ENCODE data around the gene CYB5R4. TPM values are rescaled to one million over a fixed set of nuclear protein-coding genes. Genes with fewer than 3 reads are reported as not detected.

Gene CYB5R4
- total and polyA plus RNA-seq, 2 experiments from 2014 or later, result 10.3 to 10.7 TPM

GRCh38 chr6:83872386-83873118 is 13.1 kb downstream of the CYB5R4 start:
- Histone ChIP-seq H3K4me1 (ENCODE audit: insufficient read depth) (no peaks in the 10 kb centered on the region), H3K4me2 (no peak overlapping the region), H2AFZ (no peak overlapping the region), H3K4me3 (no peak overlapping the region), H3K27me3 (no peaks in the 10 kb centered on the region), H3K36me3 (replicated peaks; ENCODE audit: insufficient read depth, low read depth) (no peaks in the 10 kb centered on the region), H3K9me2 (replicated peaks; ENCODE audit: insufficient read depth) (no peaks in the 10 kb centered on the region), H4K20me1 (ENCODE audit: insufficient read depth, poor library complexity, severe bottlenecking) (no peaks in the 10 kb centered on the region), H3K27ac (no peak overlapping the region), H3K9me3 (ENCODE audit: low read depth) (no peaks in the 10 kb centered on the region), H3K79me2 (peaks cover 8% of the 10 kb centered on the region)
- WGBS (ENCODE audit: low lambda C conversion rate, missing lambda C conversion rate), result 88% methylated on average over 3 of the region's 3 CpGs
- no peak for DNase-seq (ENCODE audit: low spot score)
- TF ChIP-seq EZH2 (IDR thresholded peaks at IDR 0.05; ENCODE audit: borderline replicate concordance) (no peak), CTCF (IDR thresholded peaks at IDR 0.05; ENCODE audit: poor library complexity) (no peak), EZH2phosphoT487 (IDR thresholded peaks at IDR 0.05; ENCODE audit: low read depth, severe bottlenecking, unreplicated experiment) (no peak)

- TF ChIP-seq EZH2 (IDR thresholded peaks at IDR 0.05; ENCODE audit: borderline replicate concordance) (no peak), EZH2phosphoT487 (IDR thresholded peaks at IDR 0.05; ENCODE audit: low read depth, severe bottlenecking, unreplicated experiment) (no peak), CTCF (IDR thresholded peaks at IDR 0.05; ENCODE audit: poor library complexity) (no peak)
- H3K27ac ChIP-seq, result no peak overlapping the region
- H2AFZ ChIP-seq, result no peak overlapping the region
These were observed 14.4 kb downstream of the CYB5R4 start for GRCh38 chr6:83873869-83874268.

GRCh38 chr6:83875843-83876242 is 16.4 kb downstream of the CYB5R4 start:
- Histone ChIP-seq H3K9me3 (ENCODE audit: low read depth) (no peaks in the 10 kb centered on the region), H3K9me2 (replicated peaks; ENCODE audit: insufficient read depth) (no peaks in the 10 kb centered on the region), H3K79me2 (peaks cover 17% of the 10 kb centered on the region), H3K4me3 (no peak overlapping the region), H3K36me3 (replicated peaks; ENCODE audit: insufficient read depth, low read depth) (no peaks in the 10 kb centered on the region), H4K20me1 (ENCODE audit: insufficient read depth, poor library complexity, severe bottlenecking) (no peaks in the 10 kb centered on the region), H3K4me1 (ENCODE audit: insufficient read depth) (no peaks in the 10 kb centered on the region), H3K4me2 (no peak overlapping the region), H2AFZ (no peak overlapping the region), H3K27me3 (no peaks in the 10 kb centered on the region), H3K27ac (no peak overlapping the region)
- WGBS (ENCODE audit: low lambda C conversion rate, missing lambda C conversion rate), result 97% methylated on average over 6 of the region's 6 CpGs
- no peak for DNase-seq (ENCODE audit: low spot score)
- TF ChIP-seq EZH2phosphoT487 (IDR thresholded peaks at IDR 0.05; ENCODE audit: low read depth, severe bottlenecking, unreplicated experiment) (no peak), CTCF (IDR thresholded peaks at IDR 0.05; ENCODE audit: poor library complexity) (no peak), EZH2 (IDR thresholded peaks at IDR 0.05; ENCODE audit: borderline replicate concordance) (no peak)

More at GRCh38 chr6:83873869-83874268, 14.4 kb downstream of the CYB5R4 start:
- Histone ChIP-seq H4K20me1 (ENCODE audit: insufficient read depth, poor library complexity, severe bottlenecking) (no peaks in the 10 kb centered on the region), H3K27me3 (no peaks in the 10 kb centered on the region), H3K4me3 (no peak overlapping the region), H3K36me3 (replicated peaks; ENCODE audit: insufficient read depth, low read depth) (no peaks in the 10 kb centered on the region), H3K9me2 (replicated peaks; ENCODE audit: insufficient read depth) (no peaks in the 10 kb centered on the region), H3K4me2 (no peak overlapping the region), H3K79me2 (peaks cover 8% of the 10 kb centered on the region), H3K9me3 (ENCODE audit: low read depth) (no peaks in the 10 kb centered on the region), H3K4me1 (ENCODE audit: insufficient read depth) (no peaks in the 10 kb centered on the region)
- DNase-seq (ENCODE audit: low spot score), result no peak

Measured in hepatocyte (in vitro differentiated cells).